Measurements from ENCODE around the gene GHR.

GRCh38 chr5:42397267-42397666 lies 26.0 kb upstream of the GHR start:
- TF ChIP-seq, protein P1, sequence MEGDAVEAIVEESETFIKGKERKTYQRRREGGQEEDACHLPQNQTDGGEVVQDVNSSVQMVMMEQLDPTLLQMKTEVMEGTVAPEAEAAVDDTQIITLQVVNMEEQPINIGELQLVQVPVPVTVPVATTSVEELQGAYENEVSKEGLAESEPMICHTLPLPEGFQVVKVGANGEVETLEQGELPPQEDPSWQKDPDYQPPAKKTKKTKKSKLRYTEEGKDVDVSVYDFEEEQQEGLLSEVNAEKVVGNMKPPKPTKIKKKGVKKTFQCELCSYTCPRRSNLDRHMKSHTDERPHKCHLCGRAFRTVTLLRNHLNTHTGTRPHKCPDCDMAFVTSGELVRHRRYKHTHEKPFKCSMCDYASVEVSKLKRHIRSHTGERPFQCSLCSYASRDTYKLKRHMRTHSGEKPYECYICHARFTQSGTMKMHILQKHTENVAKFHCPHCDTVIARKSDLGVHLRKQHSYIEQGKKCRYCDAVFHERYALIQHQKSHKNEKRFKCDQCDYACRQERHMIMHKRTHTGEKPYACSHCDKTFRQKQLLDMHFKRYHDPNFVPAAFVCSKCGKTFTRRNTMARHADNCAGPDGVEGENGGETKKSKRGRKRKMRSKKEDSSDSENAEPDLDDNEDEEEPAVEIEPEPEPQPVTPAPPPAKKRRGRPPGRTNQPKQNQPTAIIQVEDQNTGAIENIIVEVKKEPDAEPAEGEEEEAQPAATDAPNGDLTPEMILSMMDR (IDR thresholded peaks at IDR 0.05; ENCODE audit: low read length): no peak
- TF ChIP-seq EZH2 (IDR thresholded peaks at IDR 0.05; ENCODE audit: borderline replicate concordance, low read length): no peak
